Pancreas (tissue), 10 donors: Measurements from ENCODE around the gene SMCO4. TPM values are rescaled to one million over a fixed set of nuclear protein-coding genes. Genes with fewer than 3 reads are reported as not detected.
"Not testable (repeated sequence)": the region's sequence is repeated elsewhere in the genome, so short reads cannot be mapped to it uniquely, and the experiment has no call there.

Experiments used
- ATAC-seq, 4 donors: fragments of 200-7000 bp; cut with Tn5 transposase; one replicate each; pipeline versions ENCODE4 v1.8.0 to v1.9.1; 2020; ENCODE audit warnings: mild to moderate bottlenecking in 4 of 4, moderate library complexity in 4 of 4
- DNase-seq, 6 donors: peaks; one replicate each; pipeline ENCODE4 v3.0.0-alpha.2; 2020
- FAIRE-seq: peaks from 2 replicates; lab custom pipeline; 2012; peaks lifted over from hg19 to GRCh38; lab: Jason Lieb, UNC
- H3K27ac ChIP-seq, 4 donors: fragments of 200-600 bp; sonication (generic); 1 replicate in 3 of 4; 2 replicates in 1 of 4; pipeline versions ENCODE4 v1.5.0 to v1.8.0; 2020
- H3K27me3 ChIP-seq, 4 donors: fragments of 200-600 bp; one replicate each; pipeline ENCODE4 v1.8.0; 2021
- H3K36me3 ChIP-seq, 3 donors: fragments of 200-600 bp; sonication (generic) in 1 of 3; one replicate each; pipeline versions ENCODE4 v1.5.0 to v1.8.0; 2020 to 2021
- H3K4me1 ChIP-seq, 3 donors: fragments of 200-600 bp; one replicate each; pipeline ENCODE4 v1.8.0; 2021
- H3K4me3 ChIP-seq, 4 donors: fragments of 200-600 bp; sonication (generic) in 2 of 4; one replicate each; pipeline versions ENCODE4 v1.5.0 to v1.8.0; 2020 to 2021
- H3K9me3 ChIP-seq, 4 donors: fragments of 200-600 bp; one replicate each; pipeline ENCODE4 v1.8.0; 2021
- CTCF ChIP-seq, 4 donors: fragments of 200-600 bp; sonication (generic) in 3 of 4; IDR thresholded peaks; one replicate each; pipeline versions ENCODE4 v1.5.0 to v1.8.0; 2021; ENCODE audit warnings: antibody characterized with exemption in 4 of 4
- WGBS, 2 donors: extraction: QIAGEN DNeasy Blood & Tissue Kit; methylation state at CpG; one replicate each; pipeline ENCODE4 v1.1.7; 2013; 5-methylcytosine and 5-hydroxymethylcytosine counted together
- intact Hi-C, 3 donors: fragments of 100-400 bp; cut with DNase I; formaldehyde crosslinking; loops; one replicate each; pipeline versions ENCODE4 v1.11.1 to v1.14.2; 2022
- polyA plus RNA-seq, 2 donors: library from polyadenylated mRNA; stranded (reverse); fragments of 200-250 nt; gene quantifications; one replicate each; pipeline ENCODE4 v1.2.3, GENCODE V29; 2013
- total RNA-seq, 6 donors: library from RNA; stranded (reverse); fragmentation: NEBNext Ultra II Directional in 4 of 6; extraction: Animal tissue kit (Norgen Biotek cat#: 25700) in 4 of 6; gene quantifications; one replicate each; pipeline versions ENCODE4 v1.2.1 to v1.2.4, GENCODE V29; 2021 to 2023
- donor health status: healthy with polysubstance abuse.
- donor health status: DM: no; HTN: no; CAD: no; lungs with moderate emphysema.
- donor health status: DM: no; HTN: no; CAD: no.
- donor health status: control.
- donor health status: control.
- donor health status: Bipolar disorder and iron deficiency.
- donor health status: DM: yes; HTN: yes; CAD: no.
- donor health status: DM: no; HTN: no; CAD: no.
- donor health status: DM: no; HTN: no; CAD: no.
- donor health status: DM: yes; HTN: yes; CAD: no.

SMCO4 gene
- total and polyA plus RNA-seq, 8 donors, result 15.6 to 41.8 (median 19.6) TPM

DNA sequence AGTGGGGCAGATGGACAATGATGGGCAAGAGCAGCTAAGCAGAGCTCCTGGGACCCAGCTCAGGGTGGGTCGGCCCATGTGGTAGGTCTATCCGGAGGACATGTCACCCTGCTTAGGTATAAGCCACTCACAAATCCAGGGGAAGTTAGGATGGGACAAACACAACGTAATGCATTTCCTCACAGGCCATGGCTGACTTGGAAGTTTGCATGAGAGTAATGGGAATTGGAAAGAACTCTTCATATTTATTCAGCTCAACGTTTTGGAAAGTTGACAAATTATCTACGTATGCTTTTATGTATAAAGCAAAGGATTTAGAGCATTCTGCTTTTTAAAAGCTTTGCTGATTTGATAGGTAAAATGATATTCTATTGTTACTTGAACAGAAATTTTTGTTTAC, 74.9 kb downstream of the SMCO4 start:
- no peaks in the 10 kb centered on the region for H3K36me3 ChIP-seq
- no peak overlapping the region for H3K27ac ChIP-seq
- H3K27me3 ChIP-seq, result no peaks in the 10 kb centered on the region
- 42 to 48% methylated on average over 5 of the region's 5 CpGs for WGBS, 2 donors
- ATAC-seq (peak; percentile 51 to 77 (median 62)), DNase-seq (no peak), FAIRE-seq (no peak)
- TF ChIP-seq CTCF (IDR thresholded peaks at IDR 0.05), result no peak
- H3K4me1 ChIP-seq, result peaks cover 0 to 9% (median 7%) of the 10 kb centered on the region in 3 donors
- H3K4me3 ChIP-seq, result no peak overlapping the region
- H3K9me3 ChIP-seq, result no peaks in the 10 kb centered on the region
- intact Hi-C loops, result no loop called here

GRCh38 chr11:93467054-93467453, 76.1 kb downstream of the SMCO4 start:
- 86 to 91% methylated on average over 4 of the region's 4 CpGs for WGBS, 2 donors
- H3K36me3 ChIP-seq, result no peaks in the 10 kb centered on the region
- no peak for DNase-seq
- no peaks in the 10 kb centered on the region for H3K9me3 ChIP-seq
- ATAC-seq, result no peak
- no peak for FAIRE-seq
- no peak for TF ChIP-seq CTCF (IDR thresholded peaks at IDR 0.05)
- peaks cover 0 to 9% (median 7%) of the 10 kb centered on the region in 3 donors for H3K4me1 ChIP-seq
- H3K27ac ChIP-seq, result no peak overlapping the region
- H3K27me3 ChIP-seq, result no peaks in the 10 kb centered on the region
- no peak overlapping the region for H3K4me3 ChIP-seq
- intact Hi-C loops, result no loop called here

DNA sequence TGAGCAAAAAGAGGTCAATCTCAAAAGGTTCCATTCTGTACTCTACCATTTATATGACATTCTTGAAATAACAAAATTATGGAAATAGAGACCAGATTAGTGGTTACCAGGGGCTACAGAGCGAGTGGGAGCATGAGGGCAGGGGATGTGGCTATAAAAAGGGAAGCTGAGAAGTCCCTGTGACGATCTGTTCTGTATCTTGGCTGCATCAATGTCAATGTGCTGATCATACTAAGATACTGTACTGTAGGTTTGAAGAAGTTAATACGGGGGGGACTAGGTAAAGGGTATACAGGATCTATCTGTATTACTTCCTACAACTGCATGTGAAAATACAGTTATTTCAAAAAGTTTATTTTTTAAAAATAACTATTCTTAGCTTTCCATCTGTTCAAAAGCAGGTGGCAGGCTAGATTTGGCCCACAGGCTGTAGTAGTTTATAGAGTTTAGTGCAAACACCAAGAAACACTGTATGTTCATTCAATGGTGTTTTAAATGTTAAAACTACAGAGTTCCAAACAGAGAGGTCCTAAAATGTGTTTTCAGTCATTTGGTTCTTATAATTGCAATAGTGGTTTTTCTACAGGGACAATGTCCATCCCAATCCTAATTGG, 78.2 kb downstream of the SMCO4 start:
- WGBS, 2 donors, result 79 to 83% methylated on average over 3 of the region's 3 CpGs
- H3K36me3 ChIP-seq, result no peaks in the 10 kb centered on the region
- intact Hi-C loops, result no loop called here

GRCh38 chr11:93463666-93464065, 79.5 kb downstream of the SMCO4 start:
- ATAC-seq, DNase-seq, H3K4me1 ChIP-seq, H3K36me3 ChIP-seq, H3K4me3 ChIP-seq, intact Hi-C loops, FAIRE-seq, H3K27ac ChIP-seq, H3K9me3 ChIP-seq, H3K27me3 ChIP-seq: not testable (repeated sequence)
- 94 to 98% methylated on average over 4 of the region's 4 CpGs for WGBS, 2 donors

More for the DNA sequence above, 78.2 kb downstream of the SMCO4 start:
- DNase-seq, result no peak
- no peak for ATAC-seq
- Histone ChIP-seq H3K27me3 (no peaks in the 10 kb centered on the region), H3K4me1 (peaks cover 0 to 9% (median 7%) of the 10 kb centered on the region in 3 donors), H3K27ac (no peak overlapping the region), H3K4me3 (no peak overlapping the region), H3K9me3 (no peaks in the 10 kb centered on the region)
- no peak for FAIRE-seq
- TF ChIP-seq CTCF (IDR thresholded peaks at IDR 0.05), result no peak

DNA sequence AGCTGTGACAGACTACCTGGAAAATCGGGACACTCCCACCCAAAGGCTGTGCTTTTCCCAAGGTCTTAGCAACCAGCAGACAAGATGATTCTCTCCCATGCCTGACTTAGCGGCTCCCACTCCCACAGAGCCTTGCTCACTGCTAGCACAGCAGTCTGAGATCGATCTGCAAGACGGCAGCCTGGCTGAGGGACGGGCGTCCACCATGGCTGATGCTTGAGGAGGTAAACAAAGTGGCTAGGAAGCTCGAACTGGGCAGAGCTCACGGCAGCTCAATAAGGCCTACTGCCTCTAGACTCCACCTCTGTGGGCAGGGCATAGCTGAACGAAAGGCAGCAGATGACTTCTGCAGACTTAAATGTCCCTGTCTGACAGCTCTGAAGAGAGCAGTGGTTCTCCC, 84.9 kb downstream of the SMCO4 start:
- H3K4me3 ChIP-seq, result no peak overlapping the region
- DNase-seq (no peak), ATAC-seq (no peak), FAIRE-seq (no peak)
- WGBS, 2 donors, result 90% methylated on average over 9 of the region's 9 CpGs
- H3K36me3 ChIP-seq, result no peaks in the 10 kb centered on the region
- no peaks in the 10 kb centered on the region for H3K27me3 ChIP-seq
- H3K4me1 ChIP-seq, result no peaks in the 10 kb centered on the region
- intact Hi-C loops, result no loop called here
- no peak overlapping the region for H3K27ac ChIP-seq
- TF ChIP-seq CTCF (IDR thresholded peaks at IDR 0.05), result no peak
- no peaks in the 10 kb centered on the region for H3K9me3 ChIP-seq
